ENCODE measurements around the gene ACSBG1.

GRCh38 chr15:78149805-78150751 lies 84.3 kb downstream of the ACSBG1 start:
- no peak for TF ChIP-seq CTCF (IDR thresholded peaks at IDR 0.05 in 8 of 11, conservative IDR thresholded peaks at IDR 0.05 in 3 of 11)
- TF ChIP-seq POLR2AphosphoS5 (IDR thresholded peaks at IDR 0.05), result no peak
- TF ChIP-seq POLR2A (IDR thresholded peaks at IDR 0.05), result no peak

Data from spleen (tissue), 7 donors.